SK-N-SH (cell line): Measurements from ENCODE around the gene PLCE1. TPM values are rescaled to one million over a fixed set of nuclear protein-coding genes. Genes with fewer than 3 reads are reported as not detected.

Source experiments
- CTCF ChIA-PET: fragments of 300-600, 350-600 bp; formaldehyde crosslinking; extraction: SDS; loops from one replicate; lab custom pipeline; 2021; lab: Yijun Ruan, JAX
- POLR2A ChIA-PET: fragments of 350-600 bp; sonication (Branson Sonifier 250); formaldehyde crosslinking; extraction: SDS; loops from one replicate; lab custom pipeline; 2020; ENCODE audit warnings: antibody characterized with exemption, inconsistent platforms; lab: Yijun Ruan, JAX
- DNase-seq: peaks from one replicate; pipeline ENCODE4 v3.0.0; 2012
- H2AFZ ChIP-seq: fragments of 200-600 bp; sonication (generic); 2 replicates; pipeline ENCODE4 v1.8.1; 2016; ENCODE audit warnings: antibody characterized with exemption, mild to moderate bottlenecking, low read depth
- H3F3A ChIP-seq: fragments of 200-600 bp; sonication (generic); replicated peaks from 2 replicates; pipeline ENCODE3; 2016; ENCODE audit warnings: antibody characterized with exemption, mild to moderate bottlenecking; ENCODE audit not compliant: insufficient read depth
- H3K27ac ChIP-seq, 2 experiments: fragments of 200-500 bp in 1 of 2; fragments of 200-600 bp in 1 of 2; sonication (Bioruptor generic) in 1 of 2; sonication (generic), shearing (Covaris generic) in 1 of 2; 2 replicates each; pipeline versions ENCODE4 v1.5.1 to v1.6.1; 2014 to 2016; ENCODE audit warnings: low read depth in 2 of 2, inconsistent platforms in 1 of 2, low read length in 1 of 2, mild to moderate bottlenecking in 1 of 2, mixed read lengths in 1 of 2
- H3K27me3 ChIP-seq: fragments of 200-600 bp; sonication (generic), shearing (Covaris generic); 2 replicates; pipeline ENCODE4 v1.6.1; 2016; ENCODE audit warnings: mixed run types; ENCODE audit not compliant: insufficient read depth
- H3K36me3 ChIP-seq, 2 experiments: fragments of 200-500 bp in 1 of 2; fragments of 200-600 bp in 1 of 2; sonication (Bioruptor generic) in 1 of 2; sonication (generic) in 1 of 2; replicated peaks in 1 of 2; 2 replicates each; pipeline versions ENCODE3 to v1.5.1; 2014 to 2016; ENCODE audit warnings: low read length in 1 of 2, mild to moderate bottlenecking in 1 of 2; ENCODE audit not compliant: insufficient read depth in 2 of 2, control insufficient read depth in 1 of 2
- H3K4me1 ChIP-seq, 2 experiments: fragments of 200-500 bp in 1 of 2; fragments of 200-600 bp in 1 of 2; sonication (Bioruptor generic) in 1 of 2; sonication (generic), shearing (Covaris generic) in 1 of 2; 2 replicates each; pipeline versions ENCODE4 v1.5.1 to v1.6.1; 2014 to 2016; ENCODE audit warnings: low read depth in 1 of 2, low read length in 1 of 2, mixed run types in 1 of 2; ENCODE audit not compliant: insufficient read depth in 2 of 2, control insufficient read depth in 1 of 2
- H3K4me2 ChIP-seq: fragments of 200-600 bp; sonication (generic), shearing (Covaris generic); 2 replicates; pipeline ENCODE4 v1.6.1; 2017; ENCODE audit warnings: mixed run types
- H3K4me3 ChIP-seq, 2 experiments: fragments of 200-500 bp in 1 of 2; fragments of 200-600 bp in 1 of 2; sonication (Bioruptor generic) in 1 of 2; sonication (generic), shearing (Covaris generic) in 1 of 2; 2 replicates each; pipeline versions ENCODE4 v1.5.1 to v1.8.1; 2014 to 2016; ENCODE audit warnings: low read depth in 2 of 2, inconsistent platforms in 1 of 2, low read length in 1 of 2, mild to moderate bottlenecking in 1 of 2, mixed read lengths in 1 of 2, moderate library complexity in 1 of 2
- H3K79me2 ChIP-seq: fragments of 200-600 bp; sonication (generic); 2 replicates; pipeline ENCODE4 v1.8.1; 2017; ENCODE audit warnings: mild to moderate bottlenecking; ENCODE audit not compliant: insufficient read depth
- H3K9ac ChIP-seq: fragments of 200-600 bp; sonication (generic); 2 replicates; pipeline ENCODE4 v1.6.1; 2017; ENCODE audit warnings: mixed run types
- H3K9me2 ChIP-seq: fragments of 200-600 bp; sonication (generic); 2 replicates; pipeline ENCODE4 v1.6.1; 2017; ENCODE audit warnings: mixed run types
- H3K9me3 ChIP-seq: fragments of 200-600 bp; sonication (generic); 2 replicates; pipeline ENCODE4 v1.6.1; 2017; ENCODE audit warnings: mixed run types, mild to moderate bottlenecking, moderate library complexity
- H4K20me1 ChIP-seq: fragments of 200-600 bp; sonication (generic); 2 replicates; pipeline ENCODE4 v1.6.1; 2017; ENCODE audit warnings: mild to moderate bottlenecking, mixed run types; ENCODE audit not compliant: insufficient read depth
- EZH2phosphoT487 ChIP-seq: fragments of 200-600 bp; sonication (generic); IDR thresholded peaks from 2 replicates; pipeline ENCODE4 v1.6.1; 2017; ENCODE audit warnings: low read depth, mixed run types, mild to moderate bottlenecking, antibody characterized with exemption, moderate library complexity, borderline replicate concordance
- FOXM1 ChIP-seq: IDR thresholded peaks from 2 replicates; pipeline ENCODE4 v1.4.0; 2012; ENCODE audit warnings: low read depth, mild to moderate bottlenecking
- MXI1 ChIP-seq: IDR thresholded peaks from 2 replicates; pipeline ENCODE4 v1.6.1; 2012; ENCODE audit warnings: mild to moderate bottlenecking, low read depth, low read length, improper control_type of control experiment
- NFIC ChIP-seq: IDR thresholded peaks from 2 replicates; pipeline ENCODE4 v1.4.0; 2012; ENCODE audit warnings: borderline replicate concordance
- NRF1 ChIP-seq: IDR thresholded peaks from 2 replicates; pipeline ENCODE4 v1.6.1; 2012; ENCODE audit warnings: low read depth, mild to moderate bottlenecking, low read length
- RCOR1 ChIP-seq: fragments of 150-350 bp; IDR thresholded peaks from 2 replicates; pipeline ENCODE4 v1.6.1; 2017; ENCODE audit warnings: antibody characterized with exemption, low read length
- RFX5 ChIP-seq: IDR thresholded peaks from 2 replicates; pipeline ENCODE4 v1.6.1; 2012; ENCODE audit warnings: mild to moderate bottlenecking, improper control_type of control experiment, low read length
- RXRA ChIP-seq: IDR thresholded peaks from 2 replicates; pipeline ENCODE4 v1.4.0; 2012; ENCODE audit warnings: low read depth, mild to moderate bottlenecking, borderline replicate concordance
- SMC3 ChIP-seq: IDR thresholded peaks from 2 replicates; pipeline ENCODE4 v1.6.1; 2012; ENCODE audit warnings: low read depth, low read length, improper control_type of control experiment
- TAF1 ChIP-seq: IDR thresholded peaks from 2 replicates; pipeline ENCODE4 v1.6.1; 2012; ENCODE audit warnings: low read depth, mild to moderate bottlenecking, low read length, moderate library complexity, borderline replicate concordance
- YY1 ChIP-seq: IDR thresholded peaks from 2 replicates; pipeline ENCODE4 v1.4.0; 2012; ENCODE audit warnings: low read depth, mild to moderate bottlenecking
- WGBS: methylation state at CpG from one replicate; pipeline ENCODE4 v1.1.6; 2017; ENCODE audit warnings: low lambda C conversion rate; 5-methylcytosine and 5-hydroxymethylcytosine counted together
- polyA plus RNA-seq, 3 experiments: library from polyadenylated mRNA; depleted of rRNA; stranded (reverse); fragments of >200 nt; gene quantifications; 2 replicates each; pipeline ENCODE4 v1.2.3, GENCODE V29; 2012
- TF ChIP-seq, protein P1 (sequence below): IDR thresholded peaks from 2 replicates; pipeline ENCODE4 v1.4.0; 2012; ENCODE audit warnings: low read depth
- TF ChIP-seq, protein P2 (sequence below): IDR thresholded peaks from 2 replicates; pipeline ENCODE4 v1.4.0; 2012; ENCODE audit warnings: low read depth, borderline replicate concordance

The PLCE1 gene
- polyA plus RNA-seq, 1 of the 3 experiments (the other 2 are of a cell fraction) = 1.2 TPM

DNA sequence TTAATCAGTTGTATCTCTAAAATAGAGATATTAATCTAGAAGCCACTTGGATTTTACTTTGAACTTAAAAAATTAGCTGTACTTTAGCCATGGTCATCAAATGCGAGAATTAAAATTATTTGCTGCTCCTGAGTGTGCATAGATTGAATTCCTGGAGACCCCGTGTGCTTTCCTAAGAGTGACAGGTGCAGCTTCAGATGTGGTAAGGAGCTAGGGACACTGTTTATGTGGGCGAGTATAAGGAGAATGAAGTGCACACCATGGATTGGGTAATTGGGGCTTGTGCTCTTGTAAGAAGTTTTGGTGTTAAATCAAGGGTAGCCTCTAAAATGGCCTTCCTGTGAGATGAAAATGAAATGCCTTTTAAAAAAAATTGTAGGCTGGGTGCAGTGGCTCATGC lies 9.8 kb downstream of the PLCE1 start:
- POLR2A ChIA-PET = no interaction called here
- no peaks in the 10 kb centered on the region for H3K36me3 ChIP-seq
- CTCF ChIA-PET = no interaction called here
- H4K20me1 ChIP-seq = no peaks in the 10 kb centered on the region
- H3K27me3 ChIP-seq = no peaks in the 10 kb centered on the region
- H3K9me3 ChIP-seq = no peaks in the 10 kb centered on the region
- TF ChIP-seq MXI1 (no peak), RXRA (no peak), FOXM1 (no peak)
- TF ChIP-seq, protein P1, sequence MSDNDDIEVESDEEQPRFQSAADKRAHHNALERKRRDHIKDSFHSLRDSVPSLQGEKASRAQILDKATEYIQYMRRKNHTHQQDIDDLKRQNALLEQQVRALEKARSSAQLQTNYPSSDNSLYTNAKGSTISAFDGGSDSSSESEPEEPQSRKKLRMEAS = no peak
- H2AFZ ChIP-seq = no peak overlapping the region
- H3K79me2 ChIP-seq = no peaks in the 10 kb centered on the region
- H3K9me2 ChIP-seq = no peaks in the 10 kb centered on the region
- H3K4me3 ChIP-seq = no peak overlapping the region
- H3K4me1 ChIP-seq = peaks cover 0 to 9% of the 10 kb centered on the region in 2 experiments; a peak in 1 of 4 replicates
- DNase-seq = no peak
- no peak overlapping the region for H3K27ac ChIP-seq
- peaks cover 16% of the 10 kb centered on the region for H3F3A ChIP-seq
- no peak overlapping the region for H3K9ac ChIP-seq
- 74% methylated on average over 3 of the region's 3 CpGs for WGBS
- H3K4me2 ChIP-seq = no peak overlapping the region

DNA sequence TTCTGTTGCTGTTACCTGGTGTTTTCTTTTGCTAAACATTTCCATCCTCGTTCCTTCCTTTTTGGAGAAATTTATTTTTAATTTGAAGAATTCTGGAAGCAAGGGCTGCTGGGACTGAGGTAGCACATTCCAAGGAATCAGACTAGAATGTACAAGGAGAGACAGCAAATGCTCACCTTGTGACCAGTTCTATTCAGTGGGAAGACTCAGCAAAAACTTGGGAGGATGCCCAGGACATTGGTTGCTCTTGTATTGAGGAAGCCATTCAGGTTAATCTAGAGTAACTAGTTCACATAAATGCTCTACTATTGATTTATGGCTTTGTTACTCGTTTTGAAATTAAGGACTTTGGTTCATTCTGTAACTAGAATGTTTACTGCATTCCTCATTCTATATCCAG lies 11.3 kb downstream of the PLCE1 start:
- no peak overlapping the region for H3K4me2 ChIP-seq
- H3K9ac ChIP-seq = no peak overlapping the region
- DNase-seq = no peak
- no peaks in the 10 kb centered on the region for H3K79me2 ChIP-seq
- H4K20me1 ChIP-seq = no peaks in the 10 kb centered on the region
- no peaks in the 10 kb centered on the region for H3K4me1 ChIP-seq
- no peak overlapping the region for H3K27ac ChIP-seq
- no peaks in the 10 kb centered on the region for H3K9me3 ChIP-seq
- WGBS = 44% methylated on average over 2 of the region's 2 CpGs
- H3F3A ChIP-seq = peaks cover 9% of the 10 kb centered on the region
- H2AFZ ChIP-seq = no peak overlapping the region
- H3K9me2 ChIP-seq = no peaks in the 10 kb centered on the region
- no peaks in the 10 kb centered on the region for H3K36me3 ChIP-seq
- CTCF ChIA-PET = no interaction called here
- TF ChIP-seq TAF1 (no peak), RFX5 (no peak), SMC3 (no peak), RCOR1 (no peak), MXI1 (no peak), YY1 (no peak), NFIC (no peak), RXRA (no peak), NRF1 (no peak), EZH2phosphoT487 (no peak)
- TF ChIP-seq, protein P2, sequence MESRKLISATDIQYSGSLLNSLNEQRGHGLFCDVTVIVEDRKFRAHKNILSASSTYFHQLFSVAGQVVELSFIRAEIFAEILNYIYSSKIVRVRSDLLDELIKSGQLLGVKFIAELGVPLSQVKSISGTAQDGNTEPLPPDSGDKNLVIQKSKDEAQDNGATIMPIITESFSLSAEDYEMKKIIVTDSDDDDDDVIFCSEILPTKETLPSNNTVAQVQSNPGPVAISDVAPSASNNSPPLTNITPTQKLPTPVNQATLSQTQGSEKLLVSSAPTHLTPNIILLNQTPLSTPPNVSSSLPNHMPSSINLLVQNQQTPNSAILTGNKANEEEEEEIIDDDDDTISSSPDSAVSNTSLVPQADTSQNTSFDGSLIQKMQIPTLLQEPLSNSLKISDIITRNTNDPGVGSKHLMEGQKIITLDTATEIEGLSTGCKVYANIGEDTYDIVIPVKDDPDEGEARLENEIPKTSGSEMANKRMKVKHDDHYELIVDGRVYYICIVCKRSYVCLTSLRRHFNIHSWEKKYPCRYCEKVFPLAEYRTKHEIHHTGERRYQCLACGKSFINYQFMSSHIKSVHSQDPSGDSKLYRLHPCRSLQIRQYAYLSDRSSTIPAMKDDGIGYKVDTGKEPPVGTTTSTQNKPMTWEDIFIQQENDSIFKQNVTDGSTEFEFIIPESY = no peak
- TF ChIP-seq, protein P1 = no peak
- no peak overlapping the region for H3K4me3 ChIP-seq
- no peaks in the 10 kb centered on the region for H3K27me3 ChIP-seq
- POLR2A ChIA-PET = no interaction called here
